Omental fat pad (tissue), 4 donors: ENCODE measurements around the gene TYSND1. TPM values are rescaled to one million over a fixed set of nuclear protein-coding genes. Genes with fewer than 3 reads are reported as not detected.

Experiments
- ATAC-seq: fragments of 150-250 bp; one replicate; pipeline ENCODE4 v1.9.1; 2016; ENCODE audit warnings: mild to moderate bottlenecking, moderate library complexity; ENCODE audit not compliant: low FRiP score
- DNase-seq: peaks from one replicate; pipeline ENCODE4 v3.0.0-alpha.2; 2019; ENCODE audit warnings: low spot score
- total RNA-seq, 4 donors: library from RNA; depleted of rRNA; stranded (reverse); fragments of >200 nt; gene quantifications; one replicate each; pipeline ENCODE4 v1.1.0, GENCODE V29; 2016
- TF ChIP-seq, protein P1 (sequence below), 3 donors: fragments of 450-650 bp; IDR thresholded peaks; one replicate each; pipeline ENCODE4 v1.5.1; 2016 to 2017; ENCODE audit warnings: antibody characterized with exemption in 3 of 3, mild to moderate bottlenecking in 3 of 3, moderate library complexity in 2 of 3

Gene TYSND1
- total RNA-seq, 4 donors from 2014 or later: 10.7 to 20.3 (median 13.7) TPM

GRCh38 chr10:70090951-70091350 lies 55.5 kb downstream of the TYSND1 start:
- DNase-seq (no peak), ATAC-seq (no peak)
- TF ChIP-seq, protein P1, sequence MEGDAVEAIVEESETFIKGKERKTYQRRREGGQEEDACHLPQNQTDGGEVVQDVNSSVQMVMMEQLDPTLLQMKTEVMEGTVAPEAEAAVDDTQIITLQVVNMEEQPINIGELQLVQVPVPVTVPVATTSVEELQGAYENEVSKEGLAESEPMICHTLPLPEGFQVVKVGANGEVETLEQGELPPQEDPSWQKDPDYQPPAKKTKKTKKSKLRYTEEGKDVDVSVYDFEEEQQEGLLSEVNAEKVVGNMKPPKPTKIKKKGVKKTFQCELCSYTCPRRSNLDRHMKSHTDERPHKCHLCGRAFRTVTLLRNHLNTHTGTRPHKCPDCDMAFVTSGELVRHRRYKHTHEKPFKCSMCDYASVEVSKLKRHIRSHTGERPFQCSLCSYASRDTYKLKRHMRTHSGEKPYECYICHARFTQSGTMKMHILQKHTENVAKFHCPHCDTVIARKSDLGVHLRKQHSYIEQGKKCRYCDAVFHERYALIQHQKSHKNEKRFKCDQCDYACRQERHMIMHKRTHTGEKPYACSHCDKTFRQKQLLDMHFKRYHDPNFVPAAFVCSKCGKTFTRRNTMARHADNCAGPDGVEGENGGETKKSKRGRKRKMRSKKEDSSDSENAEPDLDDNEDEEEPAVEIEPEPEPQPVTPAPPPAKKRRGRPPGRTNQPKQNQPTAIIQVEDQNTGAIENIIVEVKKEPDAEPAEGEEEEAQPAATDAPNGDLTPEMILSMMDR (IDR thresholded peaks at IDR 0.05): no peak

DNA sequence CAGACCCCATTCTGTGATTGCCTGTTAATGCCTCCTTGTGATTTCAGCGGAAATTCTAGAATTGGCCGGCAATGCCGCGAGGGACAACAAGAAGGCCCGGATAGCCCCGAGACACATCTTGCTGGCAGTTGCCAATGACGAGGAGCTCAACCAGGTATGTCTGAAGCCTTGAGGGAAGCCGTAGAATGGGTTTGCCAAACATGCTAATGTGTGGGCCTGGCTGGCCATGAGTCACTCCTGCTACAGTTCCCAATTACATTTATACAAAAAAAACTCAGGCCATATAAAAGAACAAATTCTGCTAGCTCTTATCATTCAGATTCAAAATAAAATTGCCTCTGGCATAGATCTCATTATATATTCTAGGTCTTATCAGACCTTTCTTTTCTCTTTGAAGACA lies 56.5 kb downstream of the TYSND1 start:
- ATAC-seq (no peak), DNase-seq (no peak)
- TF ChIP-seq, protein P1 (IDR thresholded peaks at IDR 0.05): no peak

- TF ChIP-seq, protein P1 (IDR thresholded peaks at IDR 0.05): no peak
- ATAC-seq (no peak), DNase-seq (no peak)
Measured at GRCh38 chr10:70088308-70088698, 58.2 kb downstream of the TYSND1 start.

Other genes with a start within 250 kb of the TYSND1 start
- 1 to 10 TPM; 4.1 to 6.0 (median 5.2) TPM for gene MACROH2A2, start 93.9 kb downstream of the TYSND1 start, total RNA-seq
- gene AIFM2, start 13.9 kb downstream of the TYSND1 start, total RNA-seq: 100 to 1,000 TPM in 1 of 4 donors, 10 to 100 TPM in 3; 32.8 to 118 (median 53.6) TPM
- 100 to 1,000 TPM in 3 of 4 donors, 10 to 100 TPM in 1; 97.7 to 179 (median 141) TPM for gene SAR1A, start 23.8 kb upstream of the TYSND1 start, total RNA-seq
- 100 to 1,000 TPM in 3 of 4 donors, 10 to 100 TPM in 1; 92.4 to 331 (median 217) TPM for gene PPA1, start 86.7 kb upstream of the TYSND1 start, total RNA-seq
- 1 to 10 TPM in 1 of 4 donors, under 1 TPM in 2, not detected in 1; 0.19 to 3.4 (median 0.60) TPM for gene NPFFR1, start 137.3 kb upstream of the TYSND1 start, total RNA-seq
- 1 to 10 TPM; 2.0 to 5.8 (median 2.5) TPM for gene LRRC20, start 235.9 kb upstream of the TYSND1 start, total RNA-seq